HUDEP-2 (cell line): ENCODE data around the gene CAMK2G.
"Not testable (repeated sequence)": the region's sequence is repeated elsewhere in the genome, so short reads cannot be mapped to it uniquely, and the experiment has no call there.

Experiments used
- DNase-seq, 76 experiments: peaks; one replicate each; lab custom pipeline; 2025; ENCODE audit not compliant: unreplicated experiment in 76 of 76; lab: John Stamatoyannopoulos, UW

The CAMK2G gene

DNA sequence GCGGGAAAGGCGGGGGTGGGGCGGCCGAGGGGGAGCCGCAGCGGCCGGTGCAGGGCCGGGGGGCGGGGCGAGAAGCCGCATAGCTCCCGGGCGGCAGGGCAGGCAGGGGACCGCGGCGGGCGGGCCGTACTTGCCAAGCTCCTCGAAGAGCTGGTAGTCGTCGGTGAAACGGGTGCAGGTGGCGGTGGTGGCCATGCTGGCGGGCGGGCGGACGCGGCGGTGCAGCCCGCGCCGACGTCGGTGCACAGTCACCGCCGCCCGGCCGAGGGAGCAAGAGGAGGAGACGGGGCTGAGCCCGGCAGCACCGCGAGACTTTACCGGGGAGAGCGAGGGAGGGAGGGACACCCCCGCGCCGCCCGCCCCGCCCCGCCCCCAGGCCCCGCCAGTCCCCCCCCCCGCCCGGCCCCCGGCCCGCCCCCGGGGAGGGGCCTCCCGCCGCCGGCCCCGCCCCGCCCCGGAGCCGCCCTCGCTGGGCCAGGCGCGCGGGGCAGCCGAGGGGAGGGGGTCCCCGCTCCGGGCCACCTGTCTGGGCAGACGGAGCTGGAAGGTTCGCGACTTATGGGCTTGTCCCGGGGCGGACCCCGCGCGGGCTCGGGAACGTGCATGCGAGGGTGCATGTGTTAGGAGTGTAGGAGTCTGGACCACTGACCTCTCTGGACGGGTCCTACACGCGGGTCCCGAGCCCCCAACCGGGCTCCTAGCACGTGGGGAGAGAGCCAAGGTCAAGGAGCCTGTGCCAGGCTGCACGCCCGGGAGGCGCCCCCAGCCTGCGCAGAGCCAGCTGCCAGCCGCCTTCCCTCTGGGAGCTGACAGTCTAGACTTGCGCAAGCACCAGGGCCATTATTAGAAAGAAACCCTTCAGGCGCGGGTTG lies at the start of gene CAMK2G:
CAMK2G (minus strand) TSS at position 289 of the 872 bp plus-strand sequence; CDS start at position 195, 94 bp downstream.
- DNase-seq = peak in 73 of 76 experiments; percentile 11 to 83 (median 67)

DNA sequence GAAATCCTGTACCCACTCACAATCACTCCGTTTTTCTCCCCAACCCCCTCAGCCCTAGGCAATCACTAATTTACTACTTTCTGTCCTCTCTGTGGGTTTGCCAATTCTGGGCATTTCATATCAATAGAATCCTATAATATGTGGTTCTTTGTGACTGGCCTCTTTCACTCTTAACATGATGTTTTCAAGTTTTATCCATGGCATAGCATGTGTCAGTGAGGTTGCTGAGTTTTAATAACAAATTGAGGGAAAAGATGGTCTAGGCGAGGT lies 48.4 kb upstream of the CAMK2G start:
- no peak for DNase-seq

DNA sequence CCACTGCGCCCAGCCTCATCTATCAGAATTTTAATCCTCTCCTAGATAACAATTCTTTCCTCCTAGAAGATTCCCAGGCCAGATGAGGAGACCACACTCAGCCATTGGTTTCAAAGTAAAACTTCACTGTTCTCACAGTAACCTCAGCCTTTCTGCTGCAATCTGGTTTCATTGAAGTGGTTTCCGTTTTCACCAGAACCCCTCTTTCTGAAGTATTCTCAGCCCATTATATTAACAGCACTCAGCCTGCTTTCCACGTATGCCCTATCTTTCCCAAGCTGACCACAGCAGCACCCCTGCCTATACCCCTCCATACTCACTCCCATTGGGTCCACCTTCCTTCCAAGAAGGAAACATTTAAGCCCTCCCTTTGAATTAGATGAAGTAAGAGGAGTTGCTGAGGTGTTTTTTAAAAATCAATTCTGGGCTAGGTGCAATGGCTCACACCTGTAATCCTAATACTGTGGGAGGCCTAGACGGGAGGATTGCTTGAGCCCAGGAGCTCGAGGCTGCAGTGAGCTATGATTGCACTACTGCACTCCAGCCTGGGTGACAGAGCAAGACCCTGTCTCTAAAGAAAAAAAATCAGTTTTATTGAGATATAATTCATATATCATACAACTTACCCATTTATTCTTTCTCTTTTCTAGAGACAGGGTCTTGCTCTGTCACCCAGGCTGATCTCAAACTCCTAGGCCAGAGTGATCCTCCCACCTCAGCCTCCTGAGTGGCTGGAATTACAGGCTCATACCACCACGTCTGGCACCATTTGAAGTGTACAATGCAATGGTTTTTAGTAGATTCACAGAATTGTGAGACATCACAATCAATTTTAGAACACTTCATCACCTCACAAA lies 47.9 kb upstream of the CAMK2G start:
- DNase-seq = no peak

DNA sequence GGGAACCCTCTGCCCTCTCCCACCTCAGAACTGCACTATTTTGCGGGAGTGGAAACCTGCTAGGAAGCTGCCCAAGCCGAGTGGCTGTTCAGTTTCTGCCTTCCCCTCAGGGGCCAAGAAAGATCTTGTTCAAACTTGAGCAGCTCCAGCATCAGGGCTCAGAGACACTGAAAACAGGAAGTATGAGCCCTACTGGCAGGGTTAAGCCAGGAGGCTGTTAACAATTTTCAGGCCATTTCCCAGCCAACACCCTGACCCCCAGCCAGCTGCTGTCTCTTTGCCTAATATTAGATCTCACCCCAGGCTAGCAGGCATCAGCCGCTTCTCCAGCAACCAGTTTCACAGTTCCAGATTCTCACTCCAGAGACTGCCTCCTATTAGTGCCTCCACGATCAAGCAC lies 45.7 kb upstream of the CAMK2G start:
- DNase-seq = no peak

DNA sequence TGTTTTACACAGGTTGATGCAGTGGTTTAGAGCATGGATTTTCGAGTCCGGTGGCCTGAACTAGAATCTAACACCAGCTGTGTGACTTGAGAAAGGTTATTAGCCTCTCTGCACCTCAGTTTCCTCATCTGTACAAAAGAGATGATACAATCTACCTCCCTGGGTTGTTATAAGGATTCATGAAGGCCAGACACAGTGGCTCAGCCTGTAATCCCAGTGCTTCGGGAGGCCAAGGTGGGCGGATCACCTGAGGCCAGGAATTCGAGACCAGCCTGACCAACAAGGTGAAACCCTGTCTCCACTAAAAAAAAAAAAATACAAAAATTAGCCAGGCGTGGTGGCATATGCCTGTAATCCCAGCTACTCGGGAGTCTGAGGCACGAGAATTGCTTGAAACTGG lies 45.1 kb upstream of the CAMK2G start:
- DNase-seq = not testable (repeated sequence)

DNA sequence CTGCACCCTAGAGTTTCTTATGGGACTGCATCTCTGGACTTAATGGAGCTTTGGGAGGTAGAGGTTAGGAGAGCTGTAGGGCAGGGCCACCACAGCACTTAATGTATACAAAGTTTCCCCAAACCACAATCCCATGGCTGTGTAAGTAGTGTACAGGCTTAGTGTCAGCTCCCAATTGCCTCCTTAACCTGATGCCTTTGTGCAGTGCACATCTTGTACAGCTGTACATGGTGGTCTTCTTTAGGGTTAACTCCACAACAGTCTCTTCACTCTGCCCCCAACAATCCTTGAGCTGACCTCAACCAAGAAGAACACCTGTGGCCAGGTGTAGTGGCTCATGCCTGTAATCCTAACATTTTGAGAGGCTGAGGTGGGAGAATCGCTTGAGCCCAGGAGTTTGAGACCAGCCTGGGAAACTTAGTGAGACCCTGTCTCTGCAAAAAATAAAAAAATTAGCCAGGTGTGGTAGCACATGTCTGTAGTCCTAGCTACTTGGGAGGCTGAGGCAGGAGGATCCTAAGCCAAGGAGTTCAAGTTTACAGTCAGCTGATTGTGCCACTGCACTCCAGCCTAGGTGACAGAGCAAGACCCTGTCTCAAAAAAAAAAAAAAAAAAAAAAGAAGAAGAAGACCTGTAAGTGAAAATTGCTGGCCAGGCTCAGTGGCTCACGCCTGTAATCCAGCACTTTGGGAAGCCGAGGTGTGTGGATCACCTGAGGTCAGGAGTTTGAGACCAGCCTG lies 43.4 kb upstream of the CAMK2G start:
- DNase-seq = no peak

DNA sequence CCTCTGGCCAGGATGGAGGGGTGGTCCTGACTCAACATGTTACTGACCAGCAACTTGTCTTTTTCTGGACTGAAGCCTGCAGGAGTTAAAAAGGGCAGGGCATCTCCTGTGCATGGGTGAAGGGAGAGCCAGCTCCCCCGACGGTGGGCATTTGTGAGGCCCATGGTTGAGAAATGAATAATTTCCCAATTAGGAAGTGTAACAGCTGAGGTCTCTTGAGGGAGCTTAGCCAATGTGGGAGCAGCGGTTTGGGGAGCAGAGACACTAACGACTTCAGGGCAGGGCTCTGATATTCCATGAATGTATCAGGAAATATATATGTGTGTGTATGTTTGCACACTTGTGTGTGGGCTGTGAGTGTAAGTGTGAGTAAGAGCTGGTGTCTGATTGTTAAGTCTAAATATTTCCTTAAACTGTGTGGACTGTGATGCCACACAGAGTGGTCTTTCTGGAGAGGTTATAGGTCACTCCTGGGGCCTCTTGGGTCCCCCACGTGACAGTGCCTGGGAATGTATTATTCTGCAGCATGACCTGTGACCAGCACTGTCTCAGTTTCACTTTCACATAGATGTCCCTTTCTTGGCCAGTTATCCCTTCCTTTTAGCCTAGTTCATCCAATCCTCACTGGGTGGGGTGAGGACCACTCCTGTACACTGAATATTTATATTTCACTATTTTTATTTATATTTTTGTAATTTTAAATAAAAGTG lies 42.6 kb upstream of the CAMK2G start:
- no peak for DNase-seq

DNA sequence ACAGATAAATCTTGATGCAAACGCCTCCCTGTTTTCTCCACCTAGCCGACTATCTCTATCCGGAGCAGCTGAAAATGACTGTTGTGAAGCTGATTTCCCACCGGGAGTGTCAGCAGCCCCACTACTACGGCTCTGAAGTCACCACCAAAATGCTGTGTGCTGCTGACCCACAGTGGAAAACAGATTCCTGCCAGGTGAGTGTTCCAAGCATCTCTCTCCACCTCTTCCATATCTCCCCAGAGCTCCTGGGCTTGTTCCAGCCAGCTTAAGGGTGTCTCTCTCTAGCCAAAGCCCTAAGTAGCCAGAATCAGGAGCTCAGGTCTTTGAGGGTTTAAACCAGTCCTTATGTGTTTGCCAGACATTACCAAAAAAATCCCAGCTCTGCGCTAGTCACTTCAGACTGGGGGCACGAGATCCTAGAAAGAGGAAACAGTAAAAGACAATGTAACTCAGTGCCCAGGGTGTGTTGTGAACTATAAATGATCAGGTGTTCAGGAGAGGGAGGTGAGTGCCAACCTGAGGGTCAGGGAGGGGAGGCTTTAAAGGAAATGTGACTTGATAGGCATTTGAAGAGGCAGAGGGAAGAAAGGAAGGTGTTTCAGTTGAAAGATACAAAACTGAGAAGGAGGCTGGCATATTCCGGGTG lies 41.0 kb upstream of the CAMK2G start:
- no peak for DNase-seq

DNA sequence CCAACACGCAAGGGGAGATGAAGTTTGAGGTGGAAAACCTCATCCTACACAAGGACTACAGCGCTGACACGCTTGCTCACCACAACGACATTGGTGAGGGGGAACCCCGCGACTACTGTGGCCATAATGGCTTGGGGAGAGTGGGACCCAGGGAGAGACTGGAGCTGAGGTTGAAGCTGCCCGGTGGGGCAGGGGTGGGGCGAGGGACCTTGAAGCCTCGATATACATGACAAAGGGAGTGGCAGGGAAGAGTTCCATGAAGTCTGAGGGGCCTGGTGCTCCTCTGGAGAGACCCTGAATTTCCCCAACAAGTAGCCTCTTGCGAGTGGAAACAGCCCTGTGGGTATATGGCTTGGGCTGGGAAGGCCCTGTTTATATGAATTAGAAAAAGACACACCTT lies 39.7 kb upstream of the CAMK2G start:
- no peak for DNase-seq

DNA sequence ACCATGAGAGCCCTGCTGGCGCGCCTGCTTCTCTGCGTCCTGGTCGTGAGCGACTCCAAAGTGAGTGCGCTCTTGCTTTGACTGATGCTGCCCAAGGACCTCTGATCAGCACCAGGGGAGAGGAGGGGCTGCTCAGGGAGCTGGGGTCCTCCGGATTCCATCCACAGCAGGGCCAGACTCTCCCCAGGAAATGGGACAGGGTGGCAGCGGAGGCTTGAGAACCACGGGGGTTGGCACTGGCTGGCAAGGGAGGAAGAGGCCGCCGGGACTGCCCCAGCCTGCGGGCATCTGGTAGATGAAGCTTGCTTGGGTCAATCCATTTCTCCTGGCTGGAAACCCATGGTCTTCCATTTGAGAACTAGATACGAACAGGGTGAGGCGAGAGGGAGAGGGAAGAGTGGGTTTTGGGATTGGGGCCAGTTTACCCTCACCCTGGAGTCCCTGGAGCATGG lies 37.2 kb upstream of the CAMK2G start:
- DNase-seq = no peak

DNA sequence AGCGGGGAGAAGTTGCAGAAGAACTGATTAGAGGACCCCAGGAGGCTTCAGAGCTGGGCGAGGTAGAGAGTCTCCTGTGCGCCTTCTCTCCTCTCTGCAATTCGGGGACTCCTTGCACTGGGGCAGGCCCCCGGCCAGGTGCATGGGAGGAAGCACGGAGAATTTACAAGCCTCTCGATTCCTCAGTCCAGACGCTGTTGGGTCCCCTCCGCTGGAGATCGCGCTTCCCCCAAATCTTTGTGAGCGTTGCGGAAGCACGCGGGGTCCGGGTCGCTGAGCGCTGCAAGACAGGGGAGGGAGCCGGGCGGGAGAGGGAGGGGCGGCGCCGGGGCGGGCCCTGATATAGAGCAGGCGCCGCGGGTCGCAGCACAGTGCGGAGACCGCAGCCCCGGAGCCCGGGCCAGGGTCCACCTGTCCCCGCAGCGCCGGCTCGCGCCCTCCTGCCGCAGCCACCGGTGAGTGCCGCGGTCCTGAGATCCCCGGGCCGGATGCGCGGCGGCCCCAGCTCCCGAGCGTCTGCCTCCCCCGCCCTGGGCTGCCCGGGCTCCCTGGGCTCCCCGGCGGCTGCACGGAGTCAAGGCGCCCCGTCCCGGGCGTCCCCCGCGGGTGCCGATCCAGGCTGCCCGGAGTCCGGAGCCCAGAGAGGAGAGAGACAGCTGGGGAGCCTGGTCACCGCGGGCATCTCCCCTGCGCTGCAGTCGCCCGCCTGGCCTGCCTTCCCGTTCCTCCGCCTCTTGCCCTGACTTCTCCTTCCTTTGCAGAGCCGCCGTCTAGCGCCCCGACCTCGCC lies 36.6 kb upstream of the CAMK2G start, which contains the start of gene PLAU:
PLAU (plus strand) TSS at position 369 of the 789 bp plus-strand sequence. CDS start 424 bp downstream, outside the sequence.
- DNase-seq = peak in 1 of 76 experiments; percentile 8

DNA sequence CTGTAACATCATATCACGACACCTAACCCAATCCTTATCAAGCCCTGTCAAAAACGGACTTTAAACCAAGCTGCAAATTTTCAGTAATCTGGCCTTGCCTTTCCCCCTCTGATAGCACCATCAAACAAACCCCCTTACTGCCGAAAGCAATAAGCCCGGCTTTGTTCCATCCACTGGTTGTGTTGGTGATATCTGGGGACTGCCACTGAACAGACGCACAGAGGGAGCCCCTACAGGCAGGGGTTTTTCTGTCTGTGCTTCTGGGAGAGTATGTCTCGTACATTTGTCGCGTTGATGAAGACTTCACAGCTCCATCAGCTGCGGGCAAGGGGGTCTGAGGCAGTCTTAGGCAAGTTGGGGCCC lies 36.0 kb upstream of the CAMK2G start:
- DNase-seq = peak in 1 of 76 experiments; percentile 6

DNA sequence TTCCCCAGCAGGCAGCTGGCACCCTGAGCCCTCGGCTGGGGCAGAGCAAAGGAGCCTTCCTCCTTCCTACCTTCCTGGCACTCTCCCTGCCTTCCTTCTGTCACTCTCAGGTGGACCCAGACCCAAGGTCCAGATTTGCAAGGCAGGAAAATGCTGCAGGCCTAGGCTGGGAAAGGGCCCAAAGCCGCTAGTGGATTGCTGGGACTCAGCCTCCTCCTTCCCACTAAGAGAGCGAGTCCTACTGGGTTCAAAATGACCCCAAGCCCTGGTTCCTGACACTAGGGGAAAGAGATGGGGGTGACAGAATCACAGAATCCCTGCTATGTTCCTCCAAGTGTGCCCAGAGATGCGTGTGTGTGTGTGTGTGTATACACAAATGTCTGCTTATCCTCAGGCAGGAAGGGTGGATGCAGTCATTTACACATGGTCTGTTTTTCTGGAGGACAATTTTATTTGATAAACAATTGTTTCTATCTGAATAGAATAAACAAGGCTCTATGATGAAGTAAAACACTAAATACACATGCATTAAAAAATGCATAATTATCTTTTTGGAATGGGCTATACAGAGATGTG lies 35.3 kb upstream of the CAMK2G start:
- DNase-seq = no peak

DNA sequence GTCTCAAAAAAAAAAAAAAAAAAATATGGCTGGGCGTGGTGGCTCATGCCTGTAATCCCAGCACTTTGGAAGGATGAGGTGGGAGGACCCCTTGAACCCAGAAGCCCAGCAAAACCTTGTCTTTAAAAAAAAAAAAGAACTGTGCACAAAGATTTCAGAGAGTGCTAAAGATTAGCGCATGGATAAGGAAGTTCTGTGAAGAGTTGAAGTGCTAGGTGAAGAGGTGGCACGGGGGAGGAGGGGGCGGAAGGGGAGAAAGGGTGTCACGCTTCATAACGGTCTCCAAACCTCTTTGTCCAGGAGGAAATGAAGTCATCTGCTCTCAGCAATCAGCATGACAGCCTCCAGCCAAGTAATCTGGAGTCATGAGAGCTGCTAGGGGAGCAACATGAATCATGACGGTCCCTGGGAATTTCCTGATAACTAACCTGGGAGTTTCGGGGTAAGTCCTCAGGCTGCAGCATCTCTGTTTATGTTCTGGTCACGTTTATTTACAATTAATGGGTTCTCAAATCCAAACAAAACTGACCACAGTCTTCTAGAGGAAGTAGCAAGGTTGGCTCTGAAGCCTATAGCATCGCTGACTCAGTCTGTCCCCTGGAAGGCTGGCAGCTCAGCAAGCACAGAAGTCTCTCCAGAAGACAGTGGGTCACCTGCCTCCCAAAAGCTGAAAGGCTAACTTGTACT lies 34.6 kb upstream of the CAMK2G start:
- DNase-seq = peak in 16 of 76 experiments; percentile 9 to 53 (median 24)

DNA sequence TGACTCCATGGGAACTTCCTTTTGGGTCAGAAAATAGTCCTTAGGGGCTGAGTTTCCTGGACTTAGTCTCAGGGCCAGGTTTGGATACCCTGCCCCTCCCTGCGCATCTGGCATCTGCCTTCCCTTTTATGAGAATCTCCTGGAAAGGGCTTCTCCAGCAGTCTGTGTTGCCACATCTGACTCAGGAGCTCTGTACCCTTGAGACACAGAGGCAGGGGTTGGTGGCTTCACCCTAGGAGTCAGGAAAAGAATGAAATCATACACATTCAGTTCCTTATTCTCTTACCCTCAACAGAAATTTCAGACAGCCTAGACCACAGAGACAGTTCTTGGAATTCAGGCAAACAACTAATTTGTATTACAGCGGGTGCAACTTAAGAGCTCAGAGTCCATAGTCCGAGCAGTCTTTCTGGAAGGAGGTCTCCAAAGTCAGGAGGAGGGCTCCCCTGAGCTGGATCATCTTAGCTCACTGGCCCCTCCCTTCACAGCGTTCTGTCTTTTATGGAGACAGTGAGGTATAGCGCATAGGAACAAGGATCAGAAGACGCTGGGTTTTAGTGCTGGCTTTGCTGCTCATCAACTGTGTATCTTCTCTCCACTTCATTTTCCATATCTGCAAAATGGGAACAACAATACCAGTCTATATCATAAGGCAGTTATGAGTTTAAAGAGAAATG lies 33.6 kb upstream of the CAMK2G start:
- DNase-seq = no peak

DNA sequence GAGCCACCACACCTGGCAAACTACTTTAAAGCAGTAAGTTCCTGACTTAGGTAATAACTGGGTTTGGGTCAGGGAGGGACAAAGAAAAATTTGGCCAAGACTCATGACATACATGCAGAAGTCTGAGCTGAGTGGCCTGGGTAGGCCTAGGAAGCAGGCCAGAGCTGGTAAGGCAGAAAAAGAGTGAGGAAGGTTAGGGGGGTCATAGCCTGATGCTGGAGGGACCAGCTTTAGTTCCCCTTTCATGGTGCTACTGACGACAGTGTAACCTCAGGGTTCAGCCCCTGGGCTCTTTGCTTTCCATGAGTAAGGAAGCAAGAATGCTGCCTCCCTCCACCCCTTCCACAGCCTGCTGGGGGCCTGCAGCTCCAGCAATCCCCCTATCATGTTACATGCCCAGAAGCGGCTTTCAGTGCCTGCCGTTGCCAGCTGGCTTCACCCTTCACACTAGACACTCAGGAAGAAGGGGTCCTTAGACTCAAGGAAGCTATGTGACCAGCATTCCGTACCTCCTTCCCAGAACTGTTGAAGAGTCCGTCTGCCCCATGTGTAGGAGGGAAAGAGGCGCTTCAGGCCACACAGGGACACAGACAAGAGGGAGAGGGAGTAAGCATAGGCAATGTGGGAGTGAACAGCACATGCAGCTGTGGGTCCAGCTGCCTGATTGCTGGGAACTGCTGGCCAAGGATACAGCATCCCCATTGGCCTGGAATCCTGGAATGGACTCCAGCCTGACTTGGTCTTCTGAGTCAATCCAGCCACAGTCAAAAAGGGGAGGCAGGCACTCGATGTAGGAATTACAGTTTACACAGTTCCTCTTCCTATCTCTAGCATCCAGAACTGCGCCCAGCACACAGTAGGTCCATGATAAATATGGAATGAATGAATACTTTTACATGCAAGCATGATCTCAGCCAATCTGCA lies 32.4 kb upstream of the CAMK2G start:
- DNase-seq = no peak
